Activated CD4-positive, alpha-beta memory T cell treated with anti-CD3 and anti-CD28 coated beads, Interleukin-2, amount 10 ng/mL, durations not matched to agents 7 days and 5 days (primary cell): ENCODE data around the gene EYS. TPM values are rescaled to one million over a fixed set of nuclear protein-coding genes. Genes with fewer than 3 reads are reported as not detected.
"Not testable (repeated sequence)": the region's sequence is repeated elsewhere in the genome, so short reads cannot be mapped to it uniquely, and the experiment has no call there.

ENCODE experiments used
- CTCF ChIA-PET: fragments of 350-600 bp; sonication (Branson Sonifier 250); formaldehyde crosslinking; loops from one replicate; lab custom pipeline; 2021; ENCODE audit warnings: antibody characterized with exemption, inconsistent platforms; lab: Charles Lee
- POLR2A ChIA-PET: fragments of 350-600 bp; sonication (Branson Sonifier 250); formaldehyde crosslinking; loops from one replicate; lab custom pipeline; 2021; ENCODE audit warnings: antibody characterized with exemption; lab: Charles Lee
- DNase-seq: peaks from one replicate; pipeline ENCODE4 v3.0.0-alpha.2; 2020
- H3K27ac Mint-ChIP-seq: one replicate; pipeline ENCODE4 v1.8.0; 2021; ENCODE audit warnings: mild to moderate bottlenecking, mixed read lengths
- H3K27me3 Mint-ChIP-seq: one replicate; pipeline ENCODE4 v1.8.0; 2021; ENCODE audit warnings: mixed read lengths
- H3K36me3 Mint-ChIP-seq: one replicate; pipeline ENCODE4 v1.8.0; 2021; ENCODE audit warnings: low read depth, mixed read lengths
- H3K4me1 Mint-ChIP-seq: one replicate; pipeline ENCODE4 v1.8.0; 2021; ENCODE audit warnings: mixed read lengths
- H3K4me3 Mint-ChIP-seq: one replicate; pipeline ENCODE4 v1.8.0; 2021; ENCODE audit warnings: mild to moderate bottlenecking, mixed read lengths
- H3K9me3 Mint-ChIP-seq: one replicate; pipeline ENCODE4 v1.8.0; 2021; ENCODE audit warnings: mixed read lengths
- total RNA-seq, 2 experiments: library from RNA; stranded (reverse); gene quantifications; one replicate each; pipeline ENCODE4 v1.2.3, GENCODE V29; 2021

The EYS gene
- total RNA-seq, 2 experiments from 2014 or later = not detected

GRCh38 chr6:65501045-65501444 lies 206.0 kb downstream of the EYS start:
- CTCF ChIA-PET = no interaction called here
- Mint-ChIP-seq H3K9me3 (peaks cover 5% of the 10 kb centered on the region), H3K4me3 (no peak overlapping the region), H3K4me1 (no peaks in the 10 kb centered on the region), H3K27me3 (no peaks in the 10 kb centered on the region), H3K27ac (no peak overlapping the region), H3K36me3 (no peaks in the 10 kb centered on the region)
- POLR2A ChIA-PET = no interaction called here
- DNase-seq = no peak

DNA sequence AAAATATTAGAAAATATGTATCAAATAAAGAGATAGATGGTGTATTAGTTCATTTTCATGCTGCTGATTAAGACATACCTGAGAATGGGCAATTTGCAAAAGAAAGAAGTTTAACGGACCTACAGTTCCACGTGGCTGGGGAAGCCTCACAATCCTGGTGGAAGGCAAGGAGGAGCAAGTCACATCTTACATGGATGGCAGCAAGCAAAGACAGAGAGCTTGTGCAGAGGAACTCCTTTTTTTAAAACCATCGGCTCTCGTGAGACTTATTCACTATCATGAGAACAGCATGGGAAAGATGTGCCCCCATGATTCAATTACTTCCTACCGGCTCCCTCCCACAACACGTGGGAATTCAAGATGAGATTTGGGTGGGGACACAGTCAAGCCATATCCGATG lies 223.4 kb downstream of the EYS start:
- H3K4me3 Mint-ChIP-seq, DNase-seq, H3K27me3 Mint-ChIP-seq, H3K27ac Mint-ChIP-seq, POLR2A ChIA-PET, H3K9me3 Mint-ChIP-seq, H3K36me3 Mint-ChIP-seq, H3K4me1 Mint-ChIP-seq, CTCF ChIA-PET: not testable (repeated sequence)

DNA sequence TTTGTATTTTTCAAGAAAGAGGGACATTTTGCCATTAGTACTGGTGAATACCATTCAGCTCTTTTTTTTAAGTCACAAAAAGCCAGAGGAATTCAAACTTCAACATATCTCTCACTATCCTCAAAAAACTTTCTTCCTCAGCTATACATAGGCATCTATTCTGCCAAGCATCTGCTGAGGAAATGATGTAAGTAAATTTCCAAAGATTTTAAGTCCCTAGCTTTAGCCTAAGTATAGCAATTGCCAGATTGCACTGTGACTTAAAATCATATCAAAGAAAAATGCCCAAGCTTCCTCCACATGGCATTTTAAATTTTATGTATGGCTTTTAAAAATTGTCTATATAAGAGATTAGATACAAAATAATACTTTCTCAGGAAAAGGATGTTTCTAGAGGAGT lies 237.4 kb downstream of the EYS start:
- Mint-ChIP-seq H3K4me3 (no peak overlapping the region), H3K27me3 (no peaks in the 10 kb centered on the region), H3K4me1 (no peaks in the 10 kb centered on the region), H3K9me3 (peaks cover 5% of the 10 kb centered on the region), H3K36me3 (no peaks in the 10 kb centered on the region), H3K27ac (no peak overlapping the region)
- DNase-seq = no peak
- CTCF ChIA-PET = no interaction called here
- POLR2A ChIA-PET = no interaction called here

- no peaks in the 10 kb centered on the region for H3K36me3 Mint-ChIP-seq
- POLR2A ChIA-PET = no interaction called here
- H3K9me3 Mint-ChIP-seq = no peaks in the 10 kb centered on the region
- CTCF ChIA-PET = no interaction called here
- H3K27me3 Mint-ChIP-seq = no peaks in the 10 kb centered on the region
- DNase-seq = no peak
- no peak overlapping the region for H3K4me3 Mint-ChIP-seq
- H3K4me1 Mint-ChIP-seq = no peaks in the 10 kb centered on the region
- H3K27ac Mint-ChIP-seq = no peak overlapping the region
These were observed 238.7 kb downstream of the EYS start for GRCh38 chr6:65468307-65468706.

DNA sequence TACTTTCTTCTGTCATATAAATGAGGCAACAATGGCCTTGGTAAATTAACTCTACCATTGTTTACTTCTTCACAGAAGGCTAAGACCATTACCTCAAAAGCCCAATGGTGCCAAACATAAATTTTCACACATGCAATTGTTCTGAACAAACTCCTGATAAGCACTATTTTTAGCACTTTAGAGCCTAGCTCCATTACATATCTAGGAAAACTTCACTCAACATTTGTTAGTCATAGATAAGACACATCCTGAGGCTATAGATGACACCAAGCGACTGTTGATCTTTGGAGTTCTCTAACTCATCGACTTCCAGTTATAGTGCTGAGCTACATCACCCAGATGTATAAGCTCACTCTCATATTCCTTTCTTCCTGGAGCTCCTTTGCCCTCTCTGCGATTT lies 245.9 kb downstream of the EYS start:
- Mint-ChIP-seq H3K4me1 (no peaks in the 10 kb centered on the region), H3K4me3 (no peak overlapping the region), H3K27me3 (no peaks in the 10 kb centered on the region), H3K36me3 (no peaks in the 10 kb centered on the region), H3K9me3 (peaks cover 9% of the 10 kb centered on the region), H3K27ac (no peak overlapping the region)
- ChIA-PET POLR2A (no interaction called here), CTCF (no interaction called here)
- no peak for DNase-seq

DNA sequence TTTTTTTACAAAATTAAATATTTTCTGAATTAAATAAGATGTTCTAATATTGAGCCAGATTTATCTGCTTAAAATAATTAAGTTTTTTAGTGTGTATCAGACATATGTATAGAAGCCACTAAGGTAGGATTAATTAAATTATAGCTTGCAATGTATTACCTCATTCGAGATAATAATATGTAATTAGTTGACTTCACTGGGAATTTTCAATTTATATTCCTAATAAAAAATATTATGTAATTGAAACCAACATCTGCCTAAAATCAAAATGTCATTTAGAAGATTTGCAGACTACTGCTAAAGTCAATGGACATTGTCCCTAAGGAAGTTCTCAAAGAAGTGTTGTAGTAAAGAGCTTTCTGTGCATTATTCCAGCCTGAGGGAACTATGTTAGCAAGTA lies 254.7 kb downstream of the EYS start:
- ChIA-PET POLR2A (no interaction called here), CTCF (no interaction called here)
- Mint-ChIP-seq H3K9me3 (peaks cover 4% of the 10 kb centered on the region), H3K4me3 (no peak overlapping the region), H3K27me3 (no peaks in the 10 kb centered on the region), H3K27ac (no peak overlapping the region), H3K36me3 (no peaks in the 10 kb centered on the region), H3K4me1 (no peaks in the 10 kb centered on the region)
- no peak for DNase-seq

DNA sequence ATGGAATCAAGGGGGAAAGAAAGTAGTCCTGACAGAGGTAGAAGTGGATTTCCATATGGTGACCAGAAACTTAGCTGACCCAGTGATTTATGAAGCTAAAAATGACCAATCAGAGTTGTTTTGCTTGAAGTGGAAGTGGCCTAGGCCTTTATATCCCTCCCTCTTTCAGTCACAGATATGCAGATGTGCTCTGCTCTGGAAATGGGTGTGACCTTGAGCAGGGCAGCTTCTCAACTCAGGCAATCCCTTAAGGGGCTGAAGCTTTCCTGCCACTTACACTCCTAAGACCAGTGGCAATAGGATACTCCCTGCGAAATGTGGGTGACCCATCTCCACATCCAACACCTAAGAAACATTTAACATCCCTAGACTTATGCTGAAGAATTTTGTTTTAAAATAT lies 256.6 kb downstream of the EYS start:
- H3K4me1 Mint-ChIP-seq = no peaks in the 10 kb centered on the region
- no peak overlapping the region for H3K27ac Mint-ChIP-seq
- CTCF ChIA-PET = no interaction called here
- POLR2A ChIA-PET = no interaction called here
- H3K36me3 Mint-ChIP-seq = no peaks in the 10 kb centered on the region
- no peak for DNase-seq
- H3K27me3 Mint-ChIP-seq = no peaks in the 10 kb centered on the region
- H3K9me3 Mint-ChIP-seq = peaks cover 2% of the 10 kb centered on the region
- H3K4me3 Mint-ChIP-seq = no peak overlapping the region

GRCh38 chr6:65449926-65450325 lies 257.1 kb downstream of the EYS start:
- Mint-ChIP-seq H3K9me3 (peaks cover 2% of the 10 kb centered on the region), H3K27me3 (no peaks in the 10 kb centered on the region), H3K4me3 (no peak overlapping the region), H3K4me1 (no peaks in the 10 kb centered on the region), H3K27ac (no peak overlapping the region), H3K36me3 (no peaks in the 10 kb centered on the region)
- CTCF ChIA-PET = no interaction called here
- DNase-seq = no peak
- POLR2A ChIA-PET = no interaction called here

DNA sequence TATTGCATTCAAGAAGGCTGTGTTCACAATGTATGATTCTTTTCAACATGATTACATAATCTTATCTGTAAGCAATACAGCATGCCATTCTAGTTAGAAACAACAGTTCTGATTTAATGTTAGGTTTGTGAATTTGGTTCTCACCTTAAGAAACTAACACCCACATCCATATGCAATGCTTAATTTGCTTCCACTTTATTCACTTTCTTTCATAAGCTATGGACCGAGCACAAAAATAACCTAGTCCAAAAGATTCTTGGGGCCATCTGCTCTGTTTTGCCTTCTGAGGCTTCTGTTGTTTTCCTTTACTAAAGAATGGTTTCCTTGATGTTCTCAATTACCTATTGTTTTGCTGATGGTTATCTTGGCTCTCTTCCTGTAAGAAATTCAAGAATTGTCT lies 258.2 kb downstream of the EYS start:
- CTCF ChIA-PET = no interaction called here
- H3K4me1 Mint-ChIP-seq = no peaks in the 10 kb centered on the region

DNA sequence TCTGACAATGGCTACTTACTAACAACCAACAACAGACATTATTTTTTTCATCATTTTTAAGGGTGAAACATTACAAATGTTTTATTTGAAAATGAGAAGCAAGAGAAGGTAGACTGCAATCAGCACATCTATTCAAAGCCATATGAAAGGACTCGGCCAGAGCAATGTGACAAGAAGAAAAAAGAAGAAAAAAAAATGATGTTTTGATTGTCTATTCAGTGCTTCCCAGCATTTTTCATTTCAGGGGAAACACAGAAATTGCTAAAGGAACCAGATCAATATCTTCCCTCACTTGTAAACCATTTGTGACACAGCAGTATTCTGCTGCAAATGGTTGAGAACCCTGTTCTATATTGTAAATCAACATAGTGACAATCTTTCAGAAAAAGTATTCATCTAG lies 270.7 kb downstream of the EYS start:
- Mint-ChIP-seq H3K27ac (no peak overlapping the region), H3K9me3 (peaks cover 7% of the 10 kb centered on the region), H3K27me3 (no peaks in the 10 kb centered on the region), H3K4me3 (no peak overlapping the region), H3K36me3 (no peaks in the 10 kb centered on the region), H3K4me1 (no peaks in the 10 kb centered on the region)
- POLR2A ChIA-PET = no interaction called here
- DNase-seq = no peak
- CTCF ChIA-PET = no interaction called here

More for the DNA sequence above, 258.2 kb downstream of the EYS start:
- POLR2A ChIA-PET = no interaction called here
- Mint-ChIP-seq H3K9me3 (peaks cover 2% of the 10 kb centered on the region), H3K4me3 (no peak overlapping the region), H3K27ac (no peak overlapping the region), H3K27me3 (no peaks in the 10 kb centered on the region), H3K36me3 (no peaks in the 10 kb centered on the region)
- no peak for DNase-seq

GRCh38 chr6:65416621-65417020 lies 290.4 kb downstream of the EYS start:
- Mint-ChIP-seq H3K9me3 (peaks cover 4% of the 10 kb centered on the region), H3K4me1 (no peaks in the 10 kb centered on the region), H3K4me3 (no peak overlapping the region), H3K36me3 (no peaks in the 10 kb centered on the region), H3K27ac (no peak overlapping the region), H3K27me3 (no peaks in the 10 kb centered on the region)
- POLR2A ChIA-PET = no interaction called here
- no peak for DNase-seq
- CTCF ChIA-PET = no interaction called here

DNA sequence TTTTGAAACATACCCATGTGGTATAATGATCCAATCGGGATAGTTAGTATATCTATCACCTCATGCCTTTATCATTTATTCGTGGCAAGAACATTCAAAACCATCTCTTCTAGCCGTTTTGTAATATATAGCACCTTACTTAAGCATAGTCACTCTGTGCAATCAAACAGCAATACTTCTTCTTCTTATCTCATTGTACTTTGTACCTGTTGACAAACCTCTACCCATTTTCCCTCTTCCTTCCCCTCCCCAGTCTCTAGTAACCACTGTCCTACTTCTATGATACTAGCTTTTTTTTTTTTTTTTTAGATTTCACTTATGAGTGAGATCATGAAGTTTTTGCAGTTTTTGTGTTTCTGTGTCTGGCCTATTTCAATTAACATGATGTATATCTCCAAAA lies 296.7 kb downstream of the EYS start:
- Mint-ChIP-seq H3K9me3 (peaks cover 9% of the 10 kb centered on the region), H3K4me3 (no peak overlapping the region), H3K36me3 (no peaks in the 10 kb centered on the region), H3K27me3 (no peaks in the 10 kb centered on the region), H3K27ac (no peak overlapping the region), H3K4me1 (no peaks in the 10 kb centered on the region)
- CTCF ChIA-PET = no interaction called here
- POLR2A ChIA-PET = no interaction called here
- no peak for DNase-seq

- no peak overlapping the region for H3K27ac Mint-ChIP-seq
- no peak overlapping the region for H3K4me3 Mint-ChIP-seq
- H3K27me3 Mint-ChIP-seq = no peaks in the 10 kb centered on the region
- CTCF ChIA-PET = no interaction called here
- no peaks in the 10 kb centered on the region for H3K36me3 Mint-ChIP-seq
- H3K4me1 Mint-ChIP-seq = no peaks in the 10 kb centered on the region
- no peak for DNase-seq
- peaks cover 8% of the 10 kb centered on the region for H3K9me3 Mint-ChIP-seq
- POLR2A ChIA-PET = no interaction called here
These were observed 304.5 kb downstream of the EYS start for GRCh38 chr6:65402564-65402963.

GRCh38 chr6:65399355-65400084 lies 307.5 kb downstream of the EYS start:
- H3K27me3 Mint-ChIP-seq = no peaks in the 10 kb centered on the region
- ChIA-PET POLR2A (no interaction called here), CTCF (no interaction called here)
- H3K9me3 Mint-ChIP-seq = peaks cover 10% of the 10 kb centered on the region
- no peak overlapping the region for H3K4me3 Mint-ChIP-seq
- H3K36me3 Mint-ChIP-seq = no peaks in the 10 kb centered on the region
- H3K27ac Mint-ChIP-seq = no peak overlapping the region
- DNase-seq = no peak
- no peaks in the 10 kb centered on the region for H3K4me1 Mint-ChIP-seq
